GM19395 (cell line): ENCODE data around the gene MICAL3.

ENCODE experiments used
- ATAC-seq: cut with Tn5 transposase; IDR thresholded peaks from one replicate; pipeline ENCODE4 v1.9.1; 2021; ENCODE audit warnings: mild to moderate bottlenecking, moderate library complexity; ENCODE audit not compliant: unreplicated experiment

The MICAL3 gene

DNA sequence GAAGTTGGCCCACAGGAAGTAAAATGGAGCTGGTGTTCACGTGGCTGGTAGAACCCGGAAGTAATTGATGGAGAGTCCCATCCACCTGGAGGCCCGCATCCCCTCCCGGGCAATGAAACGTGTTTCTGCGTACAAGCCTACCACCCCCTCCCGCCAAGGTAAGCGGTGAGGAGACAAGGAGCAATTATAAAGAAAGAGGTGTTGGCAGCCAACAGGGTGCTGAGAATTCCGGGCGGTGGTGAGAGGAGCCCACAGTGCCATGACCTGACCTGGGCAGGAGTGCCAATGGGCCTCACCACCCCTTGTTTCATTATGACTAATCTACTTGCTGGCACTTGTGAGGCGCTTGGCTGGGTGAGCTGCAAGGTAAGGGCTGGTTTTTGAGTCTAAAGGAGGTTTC is 166.3 kb downstream of the MICAL3 start:
- no peak for ATAC-seq

DNA sequence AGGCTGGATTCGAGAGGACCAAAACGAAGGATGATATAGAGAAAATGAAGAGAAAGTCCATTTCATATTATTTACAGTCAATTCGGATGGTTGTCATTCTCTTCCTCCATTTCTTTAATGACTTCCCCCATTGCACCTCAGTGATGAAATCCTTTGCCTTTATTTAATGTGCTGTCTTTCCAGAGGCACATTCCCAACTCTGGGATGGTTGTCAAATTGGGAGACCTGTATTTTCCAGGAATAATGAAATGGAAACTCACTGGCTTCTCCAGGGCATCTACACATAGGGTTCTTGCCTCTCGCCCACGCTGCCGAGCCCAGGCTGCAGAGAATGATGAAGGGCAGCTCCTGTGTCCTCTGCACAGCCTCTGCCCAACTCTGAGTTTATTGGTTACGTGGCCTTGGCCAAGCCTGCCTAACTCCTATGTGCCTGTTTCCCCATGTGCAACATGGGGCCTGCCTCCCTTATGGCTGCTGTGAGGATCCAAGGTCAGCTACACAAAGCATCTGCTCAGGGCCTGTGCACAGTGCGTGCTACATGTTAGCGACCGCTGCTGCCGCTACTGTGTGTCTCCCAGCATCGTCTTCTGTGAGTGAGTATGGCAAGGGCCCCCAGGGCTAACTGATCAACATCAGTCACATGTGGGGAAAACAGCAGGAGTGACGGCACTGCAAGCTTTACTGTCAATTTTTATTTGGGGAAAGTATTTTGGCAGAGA is 168.6 kb downstream of the MICAL3 start:
- no peak for ATAC-seq

- ATAC-seq, result no peak
These were observed 171.3 kb downstream of the MICAL3 start for GRCh38 chr22:17853073-17853472.

DNA sequence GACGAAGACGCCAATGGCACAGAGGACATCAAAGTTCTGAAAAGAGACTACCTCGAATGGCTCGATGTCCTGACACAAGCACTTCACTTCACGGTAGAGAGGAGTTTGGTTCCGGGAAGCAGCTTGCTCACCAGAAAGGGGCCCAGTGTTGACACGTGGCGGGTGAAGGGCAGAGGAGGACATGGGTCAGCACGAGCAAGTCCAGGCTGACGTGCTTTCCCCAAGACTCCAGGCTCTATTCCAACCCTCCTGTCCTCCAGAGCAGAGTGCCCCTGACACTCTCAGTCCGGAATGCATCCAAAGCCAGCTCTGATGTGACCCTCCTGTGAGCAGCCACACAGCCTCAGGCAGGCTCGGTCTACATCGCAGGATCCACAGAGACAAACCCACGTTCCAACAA is 172.6 kb downstream of the MICAL3 start:
- no peak for ATAC-seq

- no peak for ATAC-seq
These were observed 176.8 kb downstream of the MICAL3 start for GRCh38 chr22:17847360-17848078.

- ATAC-seq, result no peak
These were observed 177.9 kb downstream of the MICAL3 start for GRCh38 chr22:17846326-17846992.

- no peak for ATAC-seq
These were observed 178.6 kb downstream of the MICAL3 start for GRCh38 chr22:17845790-17846189.

GRCh38 chr22:17845327-17845726 is 179.0 kb downstream of the MICAL3 start:
- ATAC-seq, result no peak

GRCh38 chr22:17844150-17844549 is 180.2 kb downstream of the MICAL3 start:
- no peak for ATAC-seq

DNA sequence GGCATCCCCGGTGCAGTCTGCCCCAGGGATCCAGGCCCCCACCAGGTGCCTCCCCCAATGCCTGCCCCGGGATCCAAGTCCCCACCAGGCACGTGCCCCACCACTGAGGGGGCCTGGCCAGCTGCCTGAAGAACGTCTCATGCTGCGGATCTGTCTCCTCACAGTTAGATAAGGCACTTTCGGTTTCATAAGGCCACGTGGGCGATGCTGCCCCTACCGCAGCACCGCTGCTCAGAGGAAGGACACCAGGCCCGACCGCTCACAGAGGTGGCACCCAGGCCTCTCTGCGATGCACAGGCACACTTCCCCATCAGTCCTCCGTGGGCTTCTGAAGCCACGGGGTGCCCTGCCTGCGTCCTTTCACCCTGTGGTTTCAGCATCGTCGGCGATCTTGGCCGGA is 182.0 kb downstream of the MICAL3 start:
- no peak for ATAC-seq

- no peak for ATAC-seq
These were observed 182.5 kb downstream of the MICAL3 start for GRCh38 chr22:17841836-17842235.

- no peak for ATAC-seq
These were observed 186.0 kb downstream of the MICAL3 start for GRCh38 chr22:17838180-17838865.

- no peak for ATAC-seq
These were observed 187.2 kb downstream of the MICAL3 start for GRCh38 chr22:17836992-17837742.

- no peak for ATAC-seq
These were observed 189.1 kb downstream of the MICAL3 start for GRCh38 chr22:17835256-17835655.

- ATAC-seq, result no peak
These were observed 190.9 kb downstream of the MICAL3 start for GRCh38 chr22:17833489-17833888.

GRCh38 chr22:17832665-17833064 is 191.7 kb downstream of the MICAL3 start:
- no peak for ATAC-seq

DNA sequence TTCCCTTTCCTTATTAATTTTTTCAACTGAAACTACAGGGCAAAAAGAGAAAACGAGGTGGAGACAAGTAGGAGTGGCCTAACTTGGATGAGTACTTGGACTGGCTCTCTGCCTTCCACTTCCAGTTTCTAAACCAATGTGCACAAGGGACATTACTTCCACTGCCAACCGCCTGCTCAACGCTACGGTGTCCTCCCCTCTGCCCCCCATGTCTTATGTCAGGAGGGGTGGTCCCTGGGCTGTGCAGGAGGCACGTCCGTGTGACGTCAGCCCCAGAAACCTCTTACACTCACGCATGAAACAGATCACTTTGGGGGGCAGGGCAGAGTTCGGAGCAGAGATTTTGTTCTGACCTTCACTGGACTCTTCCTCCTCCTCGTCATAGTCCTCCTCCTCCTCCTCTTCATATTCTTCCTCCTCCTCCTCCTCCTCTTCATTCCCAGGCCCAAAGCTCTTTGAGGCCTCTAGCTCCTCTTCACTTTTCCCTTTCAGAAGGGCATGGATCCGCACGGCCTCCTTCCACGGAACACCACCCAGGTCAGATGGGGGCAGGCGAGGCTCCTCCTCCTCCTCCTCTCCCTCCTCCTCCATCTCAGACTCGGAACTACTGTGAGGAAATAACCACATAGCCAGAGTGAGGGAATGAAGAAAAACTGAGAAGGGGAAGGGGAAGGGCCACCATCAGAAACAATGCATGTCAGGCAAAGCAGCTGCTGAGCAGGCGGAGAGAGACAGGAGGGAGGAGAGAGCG is 192.7 kb downstream of the MICAL3 start:
- ATAC-seq, result no peak

DNA sequence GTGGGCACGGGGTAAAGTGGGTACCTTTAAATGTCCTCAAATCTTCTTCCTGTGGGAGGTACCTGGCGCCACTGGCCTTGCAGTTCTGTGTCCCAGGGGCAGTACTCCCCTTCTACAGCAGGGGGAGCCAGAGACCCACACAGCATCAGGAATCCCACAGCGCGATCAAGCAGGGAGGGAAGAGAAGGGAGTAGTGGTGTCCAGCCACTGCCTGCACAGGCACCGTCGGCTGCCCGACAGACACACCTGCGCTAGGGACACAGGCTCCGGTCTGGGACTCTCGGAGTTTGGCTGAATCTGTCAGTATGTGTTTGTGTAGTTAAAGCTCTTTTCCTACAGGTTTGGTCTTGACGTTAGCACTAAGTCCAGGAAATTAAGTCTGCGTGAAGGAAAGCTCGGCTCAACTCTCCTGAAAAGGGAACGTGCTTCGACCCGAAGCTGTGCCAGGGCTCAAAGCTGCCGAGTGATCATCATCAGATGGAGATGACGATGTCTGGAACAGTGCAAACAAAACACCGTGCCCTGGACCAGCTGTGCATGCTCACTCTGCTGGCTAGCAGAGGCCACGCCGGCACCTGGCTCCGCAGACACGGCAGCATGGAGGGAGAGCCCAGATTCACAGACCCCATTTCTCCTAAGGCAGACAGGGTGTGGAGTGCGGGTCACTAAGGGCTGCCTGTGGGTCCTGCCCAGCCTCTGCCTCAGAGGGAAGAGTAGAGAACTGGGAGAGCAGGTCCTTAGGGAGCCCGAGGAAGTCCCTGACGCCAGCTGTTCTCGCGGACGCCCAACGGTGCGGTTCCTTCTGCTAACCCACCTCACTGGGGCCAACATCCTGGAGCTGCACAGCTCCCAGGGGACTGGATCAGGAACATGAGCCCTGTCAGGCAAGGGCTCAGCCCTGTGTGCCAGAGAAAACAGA is 194.1 kb downstream of the MICAL3 start:
- ATAC-seq, result peak; percentile 67

- ATAC-seq, result peak; percentile 20
These were observed 194.7 kb downstream of the MICAL3 start for GRCh38 chr22:17829695-17830042.
